ENCODE results near the gene UGT2B7. TPM values are rescaled to one million over a fixed set of nuclear protein-coding genes. Genes with fewer than 3 reads are reported as not detected.
"Not testable (repeated sequence)": the region's sequence is repeated elsewhere in the genome, so short reads cannot be mapped to it uniquely, and the experiment has no call there.

The UGT2B7 gene
- total RNA-seq = 1 to 10 TPM; 3.0 to 8.4 TPM

- H3K9ac ChIP-seq (ENCODE audit: low read depth in 2 of 2, low read length in 2 of 2) = no peak within 1 kb of the TSS
- peak within 1 kb of the TSS; percentile 43 for H3K27ac ChIP-seq
- no peak for DNase-seq
- H3K9me3 ChIP-seq = no peaks in the 10 kb centered on the region
- no peak for TF ChIP-seq CTCF (IDR thresholded peaks at IDR 0.05)
- no peaks in the 10 kb centered on the region for H3K27me3 ChIP-seq
- no peaks in the 10 kb centered on the region for H3K36me3 ChIP-seq
- H3K4me3 ChIP-seq = no peak within 1 kb of the TSS
- intact Hi-C loops (cut with DNase I) = no loop called here
- H3K4me1 ChIP-seq = no peaks in the 10 kb centered on the region
Observed at GRCh38 chr4:69096111-69096656, at the start of gene UGT2B7. Gene UGT2B7, plus strand, starts transcription at chr4:69096474. Its CDS starts 47 bp downstream, at chr4:69096521.

GRCh38 chr4:69049860-69050259, 46.4 kb upstream of the UGT2B7 start:
- Histone ChIP-seq H3K36me3 (no peaks in the 10 kb centered on the region), H3K4me3 (no peak overlapping the region), H3K27ac (no peak overlapping the region), H3K9me3 (no peaks in the 10 kb centered on the region), H3K27me3 (no peaks in the 10 kb centered on the region), H3K4me1 (no peaks in the 10 kb centered on the region), H3K9ac (ENCODE audit: low read depth in 2 of 2, low read length in 2 of 2) (no peak overlapping the region)
- intact Hi-C loops (cut with DNase I) = no loop called here
- DNase-seq = no peak
- no peak for TF ChIP-seq CTCF (IDR thresholded peaks at IDR 0.05)

- H3K4me1 ChIP-seq; intact Hi-C loops (cut with DNase I); DNase-seq; H3K9me3 ChIP-seq; H3K27ac ChIP-seq; H3K4me3 ChIP-seq; H3K27me3 ChIP-seq; H3K9ac ChIP-seq (ENCODE audit: low read depth in 2 of 2, low read length in 2 of 2); H3K36me3 ChIP-seq: not testable (repeated sequence)
Observed at GRCh38 chr4:69050853-69051575, 45.3 kb upstream of the UGT2B7 start.

GRCh38 chr4:69051576-69051943, 44.7 kb upstream of the UGT2B7 start:
- intact Hi-C loops (cut with DNase I) = no loop called here
- Histone ChIP-seq H3K4me1 (no peaks in the 10 kb centered on the region), H3K9me3 (no peaks in the 10 kb centered on the region), H3K27me3 (no peaks in the 10 kb centered on the region), H3K27ac (no peak overlapping the region), H3K4me3 (no peak overlapping the region), H3K36me3 (no peaks in the 10 kb centered on the region), H3K9ac (ENCODE audit: low read depth in 2 of 2, low read length in 2 of 2) (no peak overlapping the region)
- no peak for TF ChIP-seq CTCF (IDR thresholded peaks at IDR 0.05)
- DNase-seq = no peak

- H3K9ac ChIP-seq (ENCODE audit: low read depth in 2 of 2, low read length in 2 of 2); H3K4me3 ChIP-seq; H3K36me3 ChIP-seq; H3K27ac ChIP-seq; DNase-seq; H3K9me3 ChIP-seq; H3K4me1 ChIP-seq; H3K27me3 ChIP-seq; intact Hi-C loops (cut with DNase I): not testable (repeated sequence)
Observed at GRCh38 chr4:69053309-69053885, 42.9 kb upstream of the UGT2B7 start.

GRCh38 chr4:69054033-69054432, 42.2 kb upstream of the UGT2B7 start:
- H3K27ac ChIP-seq; DNase-seq; intact Hi-C loops (cut with DNase I): not testable (repeated sequence)

More at GRCh38 chr4:69054033-69054432, 42.2 kb upstream of the UGT2B7 start:
- not testable (repeated sequence) for H3K4me1 ChIP-seq; H3K27me3 ChIP-seq; H3K9me3 ChIP-seq; H3K4me3 ChIP-seq; H3K9ac ChIP-seq (ENCODE audit: low read depth in 2 of 2, low read length in 2 of 2); H3K36me3 ChIP-seq

All from colonic mucosa (tissue), 4 donors.